DMS53 (cell line): ENCODE measurements around the gene SLITRK3.
"Not testable (repeated sequence)": the region's sequence is repeated elsewhere in the genome, so short reads cannot be mapped to it uniquely, and the experiment has no call there.

Experiments used
- DNase-seq: peaks from one replicate; lab custom pipeline; 2025; lab: John Stamatoyannopoulos, UW

SLITRK3 gene

DNA sequence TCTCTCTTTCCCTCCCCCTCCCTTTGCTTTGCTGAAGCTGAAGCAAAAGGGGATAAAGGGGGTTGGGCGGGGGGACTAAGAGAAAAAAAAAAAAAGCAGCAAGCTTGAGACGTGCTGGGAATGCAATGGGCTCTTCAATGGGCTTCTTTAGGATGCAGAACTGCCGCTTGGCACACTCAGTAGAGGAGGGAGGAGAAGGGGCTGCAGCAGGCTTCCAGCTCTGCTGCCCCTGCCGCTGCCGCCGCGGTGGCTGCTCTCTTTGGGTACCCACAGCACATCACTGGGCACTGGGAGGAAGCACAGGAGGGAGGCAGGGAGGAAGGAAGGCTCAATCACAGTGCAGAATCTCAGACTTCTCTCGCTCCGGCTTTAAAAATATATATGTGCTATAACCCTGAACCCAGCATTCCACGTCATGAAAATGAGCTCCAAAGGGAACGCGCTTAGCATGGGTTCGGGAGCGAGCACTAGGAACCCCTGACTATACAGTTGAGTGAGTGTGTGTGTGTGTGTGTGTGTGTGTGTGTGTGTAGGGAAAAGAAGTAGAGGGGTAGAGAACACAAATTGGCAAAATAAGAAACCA is 3.5 kb downstream of the SLITRK3 start:
- DNase-seq = no peak

DNA sequence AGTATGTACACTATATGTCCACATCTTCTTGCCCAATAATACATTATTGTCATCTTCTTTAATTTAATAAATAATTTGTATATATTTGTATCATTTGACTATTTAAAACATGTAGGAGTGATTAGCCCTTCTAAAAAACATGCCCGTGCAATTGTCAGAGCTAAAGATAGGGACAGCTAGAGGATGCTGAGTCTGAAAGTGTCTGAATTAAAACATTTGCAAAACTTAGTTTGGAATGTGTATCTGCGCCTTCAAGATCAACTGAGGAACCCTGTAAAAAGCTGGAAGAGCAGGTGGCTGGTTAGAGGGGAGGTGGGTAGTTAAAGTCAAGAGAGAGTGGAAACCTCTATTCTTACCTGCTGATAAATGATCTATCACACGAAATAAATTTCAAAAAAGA is 4.7 kb downstream of the SLITRK3 start:
- DNase-seq = no peak

- no peak for DNase-seq
Measured at GRCh38 chr3:165188452-165188851, 7.7 kb downstream of the SLITRK3 start.

- DNase-seq = peak; percentile 80
Measured at GRCh38 chr3:165185707-165186327, 10.4 kb downstream of the SLITRK3 start.

- DNase-seq = peak; percentile 6
Measured at GRCh38 chr3:165181556-165181955, 14.6 kb downstream of the SLITRK3 start.

GRCh38 chr3:165170236-165170635 is 25.9 kb downstream of the SLITRK3 start:
- no peak for DNase-seq

GRCh38 chr3:165169368-165169767 is 26.8 kb downstream of the SLITRK3 start:
- no peak for DNase-seq

DNA sequence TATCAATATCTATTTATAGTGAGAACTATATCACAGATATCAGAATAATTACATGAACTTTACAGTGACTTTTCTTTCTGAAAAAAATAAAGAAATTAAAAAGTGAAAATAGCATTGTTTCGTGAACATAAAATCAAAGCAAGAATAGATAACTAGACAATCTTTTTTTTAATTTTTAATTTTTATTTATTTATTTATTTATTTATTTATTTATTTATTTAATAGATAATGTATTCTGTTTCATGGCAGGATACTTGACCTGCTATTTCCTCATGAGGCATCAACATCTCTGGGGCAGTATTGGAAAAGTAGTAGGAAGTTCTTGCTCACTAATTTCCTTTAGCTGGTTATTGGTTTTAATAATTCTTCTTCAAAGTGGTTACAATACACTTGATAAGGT is 33.3 kb downstream of the SLITRK3 start:
- no peak for DNase-seq

DNA sequence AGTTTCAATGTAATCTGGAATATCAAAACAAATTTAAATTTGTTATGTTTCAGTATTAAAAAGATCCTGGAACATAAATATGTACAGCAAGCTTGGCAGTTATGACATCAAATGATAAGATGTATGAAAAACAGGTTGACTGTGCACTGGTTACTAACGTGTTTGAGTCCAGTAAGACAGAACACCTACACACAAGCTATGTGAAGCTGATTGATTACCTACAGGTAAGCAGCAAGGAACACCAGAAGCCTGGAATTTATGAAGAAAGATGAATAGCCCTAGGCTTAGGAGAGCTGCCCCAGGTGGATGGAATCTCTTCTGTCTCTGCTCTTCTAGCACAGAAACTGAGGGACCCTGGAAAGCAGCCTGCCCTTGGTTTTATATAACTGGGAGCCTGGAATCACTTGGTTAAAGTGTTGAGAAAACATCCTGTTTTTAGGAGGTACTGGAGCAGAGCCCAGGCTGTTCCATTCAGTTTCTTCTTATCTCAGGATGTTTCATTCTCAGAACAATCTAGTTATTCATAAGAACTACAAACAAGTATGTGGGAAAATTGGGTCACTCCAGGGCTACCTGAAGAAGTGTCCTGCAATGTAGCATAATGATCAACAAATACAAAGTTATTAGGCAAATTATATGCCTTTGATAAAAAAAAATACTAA is 36.3 kb downstream of the SLITRK3 start:
- DNase-seq = peak; percentile 6

DNA sequence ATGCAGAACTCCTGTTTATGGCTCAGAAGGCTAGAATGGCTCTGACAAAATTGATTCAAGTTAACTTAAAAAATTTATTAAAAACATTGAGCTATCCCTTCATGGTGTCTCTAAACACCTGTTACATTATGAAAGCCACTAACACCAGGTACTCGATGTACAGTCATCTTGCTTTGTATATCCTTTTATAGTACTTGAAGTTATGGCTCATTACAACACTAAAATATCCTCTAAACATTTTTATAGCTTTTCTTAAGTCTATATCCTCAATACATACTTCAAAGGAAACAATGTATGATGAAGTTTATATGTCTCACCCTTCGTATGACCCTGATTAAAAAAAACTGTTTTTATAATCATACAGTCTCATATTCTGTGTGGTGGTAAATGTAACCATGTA is 38.2 kb downstream of the SLITRK3 start:
- DNase-seq = peak; percentile 26

- DNase-seq = no peak
Measured at GRCh38 chr3:165156757-165157420, 39.3 kb downstream of the SLITRK3 start.

GRCh38 chr3:165148876-165149441 is 47.2 kb downstream of the SLITRK3 start:
- no peak for DNase-seq

- DNase-seq = no peak
Measured at GRCh38 chr3:165144271-165144670, 51.9 kb downstream of the SLITRK3 start.

DNA sequence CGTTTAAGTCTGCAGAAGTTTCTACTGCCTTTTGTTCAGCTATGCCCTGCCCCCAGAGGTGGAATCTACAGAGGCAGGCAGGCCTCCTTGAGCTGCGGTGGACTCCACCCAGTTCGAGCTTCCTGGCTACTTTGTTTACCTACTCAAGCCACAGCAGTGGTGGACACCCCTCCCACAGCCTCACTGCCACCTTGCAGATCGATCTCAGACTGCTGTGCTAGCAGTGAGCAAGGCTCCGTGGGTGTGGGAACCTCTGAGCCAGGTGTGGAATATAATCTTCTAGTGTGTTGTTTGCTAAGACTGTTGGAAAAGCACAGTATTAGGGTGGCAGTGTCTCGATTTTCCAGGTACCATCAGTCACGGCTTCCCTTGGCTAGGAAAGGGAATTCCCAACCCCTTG is 56.3 kb downstream of the SLITRK3 start:
- DNase-seq = not testable (repeated sequence)
